ENCODE results near the gene PPM1J.

GRCh38 chr1:112676543-112676942 lies 38.6 kb downstream of the PPM1J start:
- TF ChIP-seq CREM (CRISPR knock-in tag; IDR thresholded peaks at IDR 0.05) (no peak), JUN (CRISPR knock-in tag; IDR thresholded peaks at IDR 0.05) (no peak), ZBTB21 (CRISPR knock-in tag; IDR thresholded peaks at IDR 0.05; ENCODE audit: borderline replicate concordance) (no peak), ZNF263 (CRISPR knock-in tag; IDR thresholded peaks at IDR 0.05; ENCODE audit: low read depth) (no peak), CBFB (CRISPR knock-in tag; IDR thresholded peaks at IDR 0.05; ENCODE audit: low read depth) (no peak)
- TF ChIP-seq, protein P1, sequence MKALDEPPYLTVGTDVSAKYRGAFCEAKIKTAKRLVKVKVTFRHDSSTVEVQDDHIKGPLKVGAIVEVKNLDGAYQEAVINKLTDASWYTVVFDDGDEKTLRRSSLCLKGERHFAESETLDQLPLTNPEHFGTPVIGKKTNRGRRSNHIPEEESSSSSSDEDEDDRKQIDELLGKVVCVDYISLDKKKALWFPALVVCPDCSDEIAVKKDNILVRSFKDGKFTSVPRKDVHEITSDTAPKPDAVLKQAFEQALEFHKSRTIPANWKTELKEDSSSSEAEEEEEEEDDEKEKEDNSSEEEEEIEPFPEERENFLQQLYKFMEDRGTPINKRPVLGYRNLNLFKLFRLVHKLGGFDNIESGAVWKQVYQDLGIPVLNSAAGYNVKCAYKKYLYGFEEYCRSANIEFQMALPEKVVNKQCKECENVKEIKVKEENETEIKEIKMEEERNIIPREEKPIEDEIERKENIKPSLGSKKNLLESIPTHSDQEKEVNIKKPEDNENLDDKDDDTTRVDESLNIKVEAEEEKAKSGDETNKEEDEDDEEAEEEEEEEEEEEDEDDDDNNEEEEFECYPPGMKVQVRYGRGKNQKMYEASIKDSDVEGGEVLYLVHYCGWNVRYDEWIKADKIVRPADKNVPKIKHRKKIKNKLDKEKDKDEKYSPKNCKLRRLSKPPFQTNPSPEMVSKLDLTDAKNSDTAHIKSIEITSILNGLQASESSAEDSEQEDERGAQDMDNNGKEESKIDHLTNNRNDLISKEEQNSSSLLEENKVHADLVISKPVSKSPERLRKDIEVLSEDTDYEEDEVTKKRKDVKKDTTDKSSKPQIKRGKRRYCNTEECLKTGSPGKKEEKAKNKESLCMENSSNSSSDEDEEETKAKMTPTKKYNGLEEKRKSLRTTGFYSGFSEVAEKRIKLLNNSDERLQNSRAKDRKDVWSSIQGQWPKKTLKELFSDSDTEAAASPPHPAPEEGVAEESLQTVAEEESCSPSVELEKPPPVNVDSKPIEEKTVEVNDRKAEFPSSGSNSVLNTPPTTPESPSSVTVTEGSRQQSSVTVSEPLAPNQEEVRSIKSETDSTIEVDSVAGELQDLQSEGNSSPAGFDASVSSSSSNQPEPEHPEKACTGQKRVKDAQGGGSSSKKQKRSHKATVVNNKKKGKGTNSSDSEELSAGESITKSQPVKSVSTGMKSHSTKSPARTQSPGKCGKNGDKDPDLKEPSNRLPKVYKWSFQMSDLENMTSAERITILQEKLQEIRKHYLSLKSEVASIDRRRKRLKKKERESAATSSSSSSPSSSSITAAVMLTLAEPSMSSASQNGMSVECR (CRISPR knock-in tag; IDR thresholded peaks at IDR 0.05; ENCODE audit: borderline replicate concordance), result no peak
- TF ChIP-seq, protein P2, sequence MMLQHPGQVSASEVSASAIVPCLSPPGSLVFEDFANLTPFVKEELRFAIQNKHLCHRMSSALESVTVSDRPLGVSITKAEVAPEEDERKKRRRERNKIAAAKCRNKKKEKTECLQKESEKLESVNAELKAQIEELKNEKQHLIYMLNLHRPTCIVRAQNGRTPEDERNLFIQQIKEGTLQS (CRISPR knock-in tag; conservative IDR thresholded peaks at IDR 0.05), result no peak
- TF ChIP-seq, protein P3, sequence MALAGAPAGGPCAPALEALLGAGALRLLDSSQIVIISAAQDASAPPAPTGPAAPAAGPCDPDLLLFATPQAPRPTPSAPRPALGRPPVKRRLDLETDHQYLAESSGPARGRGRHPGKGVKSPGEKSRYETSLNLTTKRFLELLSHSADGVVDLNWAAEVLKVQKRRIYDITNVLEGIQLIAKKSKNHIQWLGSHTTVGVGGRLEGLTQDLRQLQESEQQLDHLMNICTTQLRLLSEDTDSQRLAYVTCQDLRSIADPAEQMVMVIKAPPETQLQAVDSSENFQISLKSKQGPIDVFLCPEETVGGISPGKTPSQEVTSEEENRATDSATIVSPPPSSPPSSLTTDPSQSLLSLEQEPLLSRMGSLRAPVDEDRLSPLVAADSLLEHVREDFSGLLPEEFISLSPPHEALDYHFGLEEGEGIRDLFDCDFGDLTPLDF (CRISPR knock-in tag; IDR thresholded peaks at IDR 0.05), result no peak
- TF ChIP-seq, protein P4, sequence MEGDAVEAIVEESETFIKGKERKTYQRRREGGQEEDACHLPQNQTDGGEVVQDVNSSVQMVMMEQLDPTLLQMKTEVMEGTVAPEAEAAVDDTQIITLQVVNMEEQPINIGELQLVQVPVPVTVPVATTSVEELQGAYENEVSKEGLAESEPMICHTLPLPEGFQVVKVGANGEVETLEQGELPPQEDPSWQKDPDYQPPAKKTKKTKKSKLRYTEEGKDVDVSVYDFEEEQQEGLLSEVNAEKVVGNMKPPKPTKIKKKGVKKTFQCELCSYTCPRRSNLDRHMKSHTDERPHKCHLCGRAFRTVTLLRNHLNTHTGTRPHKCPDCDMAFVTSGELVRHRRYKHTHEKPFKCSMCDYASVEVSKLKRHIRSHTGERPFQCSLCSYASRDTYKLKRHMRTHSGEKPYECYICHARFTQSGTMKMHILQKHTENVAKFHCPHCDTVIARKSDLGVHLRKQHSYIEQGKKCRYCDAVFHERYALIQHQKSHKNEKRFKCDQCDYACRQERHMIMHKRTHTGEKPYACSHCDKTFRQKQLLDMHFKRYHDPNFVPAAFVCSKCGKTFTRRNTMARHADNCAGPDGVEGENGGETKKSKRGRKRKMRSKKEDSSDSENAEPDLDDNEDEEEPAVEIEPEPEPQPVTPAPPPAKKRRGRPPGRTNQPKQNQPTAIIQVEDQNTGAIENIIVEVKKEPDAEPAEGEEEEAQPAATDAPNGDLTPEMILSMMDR (IDR thresholded peaks at IDR 0.05), result no peak
- TF ChIP-seq, protein P5, sequence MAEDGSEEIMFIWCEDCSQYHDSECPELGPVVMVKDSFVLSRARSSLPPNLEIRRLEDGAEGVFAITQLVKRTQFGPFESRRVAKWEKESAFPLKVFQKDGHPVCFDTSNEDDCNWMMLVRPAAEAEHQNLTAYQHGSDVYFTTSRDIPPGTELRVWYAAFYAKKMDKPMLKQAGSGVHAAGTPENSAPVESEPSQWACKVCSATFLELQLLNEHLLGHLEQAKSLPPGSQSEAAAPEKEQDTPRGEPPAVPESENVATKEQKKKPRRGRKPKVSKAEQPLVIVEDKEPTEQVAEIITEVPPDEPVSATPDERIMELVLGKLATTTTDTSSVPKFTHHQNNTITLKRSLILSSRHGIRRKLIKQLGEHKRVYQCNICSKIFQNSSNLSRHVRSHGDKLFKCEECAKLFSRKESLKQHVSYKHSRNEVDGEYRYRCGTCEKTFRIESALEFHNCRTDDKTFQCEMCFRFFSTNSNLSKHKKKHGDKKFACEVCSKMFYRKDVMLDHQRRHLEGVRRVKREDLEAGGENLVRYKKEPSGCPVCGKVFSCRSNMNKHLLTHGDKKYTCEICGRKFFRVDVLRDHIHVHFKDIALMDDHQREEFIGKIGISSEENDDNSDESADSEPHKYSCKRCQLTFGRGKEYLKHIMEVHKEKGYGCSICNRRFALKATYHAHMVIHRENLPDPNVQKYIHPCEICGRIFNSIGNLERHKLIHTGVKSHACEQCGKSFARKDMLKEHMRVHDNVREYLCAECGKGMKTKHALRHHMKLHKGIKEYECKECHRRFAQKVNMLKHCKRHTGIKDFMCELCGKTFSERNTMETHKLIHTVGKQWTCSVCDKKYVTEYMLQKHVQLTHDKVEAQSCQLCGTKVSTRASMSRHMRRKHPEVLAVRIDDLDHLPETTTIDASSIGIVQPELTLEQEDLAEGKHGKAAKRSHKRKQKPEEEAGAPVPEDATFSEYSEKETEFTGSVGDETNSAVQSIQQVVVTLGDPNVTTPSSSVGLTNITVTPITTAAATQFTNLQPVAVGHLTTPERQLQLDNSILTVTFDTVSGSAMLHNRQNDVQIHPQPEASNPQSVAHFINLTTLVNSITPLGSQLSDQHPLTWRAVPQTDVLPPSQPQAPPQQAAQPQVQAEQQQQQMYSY (CRISPR knock-in tag; IDR thresholded peaks at IDR 0.05), result no peak
